ENCODE data around the gene PSMD8.

Gene PSMD8

DNA sequence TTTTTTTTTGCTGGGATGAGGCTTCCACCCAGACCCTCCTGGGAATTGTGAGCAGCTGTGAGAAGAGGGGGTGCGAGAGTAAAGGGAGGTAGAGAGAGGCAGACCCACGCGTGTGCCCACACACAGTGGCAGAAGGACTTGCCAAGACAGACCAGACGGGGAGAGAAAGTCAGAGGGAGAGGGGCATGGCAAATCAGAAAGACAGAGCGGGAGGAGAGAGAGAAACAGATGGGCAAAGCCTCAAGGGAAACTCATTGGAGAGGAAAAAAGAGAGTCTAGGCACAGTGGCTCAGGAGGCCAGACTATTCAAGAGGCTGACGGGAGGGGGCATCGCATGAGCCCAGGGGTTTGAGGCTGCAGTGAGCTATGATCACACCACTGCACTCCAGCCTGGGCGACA lies 21.8 kb upstream of the PSMD8 start:
- no peak for DNase-seq (ENCODE audit: low read depth, low spot score)
- TF ChIP-seq, protein P1, sequence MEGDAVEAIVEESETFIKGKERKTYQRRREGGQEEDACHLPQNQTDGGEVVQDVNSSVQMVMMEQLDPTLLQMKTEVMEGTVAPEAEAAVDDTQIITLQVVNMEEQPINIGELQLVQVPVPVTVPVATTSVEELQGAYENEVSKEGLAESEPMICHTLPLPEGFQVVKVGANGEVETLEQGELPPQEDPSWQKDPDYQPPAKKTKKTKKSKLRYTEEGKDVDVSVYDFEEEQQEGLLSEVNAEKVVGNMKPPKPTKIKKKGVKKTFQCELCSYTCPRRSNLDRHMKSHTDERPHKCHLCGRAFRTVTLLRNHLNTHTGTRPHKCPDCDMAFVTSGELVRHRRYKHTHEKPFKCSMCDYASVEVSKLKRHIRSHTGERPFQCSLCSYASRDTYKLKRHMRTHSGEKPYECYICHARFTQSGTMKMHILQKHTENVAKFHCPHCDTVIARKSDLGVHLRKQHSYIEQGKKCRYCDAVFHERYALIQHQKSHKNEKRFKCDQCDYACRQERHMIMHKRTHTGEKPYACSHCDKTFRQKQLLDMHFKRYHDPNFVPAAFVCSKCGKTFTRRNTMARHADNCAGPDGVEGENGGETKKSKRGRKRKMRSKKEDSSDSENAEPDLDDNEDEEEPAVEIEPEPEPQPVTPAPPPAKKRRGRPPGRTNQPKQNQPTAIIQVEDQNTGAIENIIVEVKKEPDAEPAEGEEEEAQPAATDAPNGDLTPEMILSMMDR (IDR thresholded peaks at IDR 0.05; ENCODE audit: low read depth, low read length): no peak

DNA sequence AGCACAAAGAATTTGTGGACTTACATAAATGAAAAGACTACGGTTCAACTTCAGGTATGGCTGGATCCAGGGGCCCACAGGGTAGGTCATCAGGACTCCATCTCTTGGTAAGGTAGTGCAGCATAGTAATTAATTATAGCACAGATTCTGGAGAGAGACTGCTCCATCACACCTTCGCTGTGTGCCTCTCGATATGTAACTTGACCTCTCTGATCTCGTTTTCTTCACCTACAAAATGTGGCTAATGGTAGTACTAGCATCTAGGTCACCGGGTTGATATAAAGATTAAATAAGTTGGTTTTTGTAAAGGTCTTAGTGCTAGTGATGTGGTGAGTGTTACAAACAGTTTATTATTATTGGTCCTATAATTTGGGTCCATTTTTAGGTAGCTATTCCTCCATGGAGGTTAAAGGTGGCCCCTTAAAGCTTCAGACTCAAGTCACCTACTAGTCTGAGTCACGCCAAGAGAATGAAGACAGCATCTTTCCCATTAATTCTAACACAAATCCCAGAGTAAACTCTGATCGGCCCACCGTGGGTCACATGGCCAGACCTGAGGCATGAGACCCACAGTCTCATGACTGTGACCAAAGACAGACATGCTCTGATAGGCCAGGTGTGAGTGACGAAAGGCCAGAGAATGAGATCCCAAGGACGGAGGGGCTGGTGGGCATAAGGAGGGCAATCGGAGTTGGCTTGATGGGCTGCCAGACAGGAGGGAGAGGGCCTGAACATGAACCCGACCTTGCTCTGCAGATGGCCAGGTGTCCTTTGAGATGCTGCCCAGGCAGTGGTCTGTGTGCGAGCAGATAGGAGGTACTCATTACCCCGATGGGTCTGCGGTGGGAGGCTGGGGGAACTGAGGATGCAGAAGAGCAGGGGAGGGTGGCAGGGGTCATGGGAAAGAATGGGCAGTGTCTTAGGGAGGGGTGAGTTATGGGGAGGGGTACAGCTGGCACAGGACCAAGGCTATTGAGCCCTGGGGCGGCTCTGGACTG lies 18.3 kb upstream of the PSMD8 start:
- TF ChIP-seq, protein P1 (IDR thresholded peaks at IDR 0.05; ENCODE audit: low read depth, low read length): no peak
- in situ Hi-C loops (cut with HindIII; ENCODE audit: low sequenced_read_pairs): no loop called here

More for the DNA sequence above, 21.8 kb upstream of the PSMD8 start:
- no peak overlapping the region for H3K4me3 ChIP-seq (ENCODE audit: low read depth, low read length)
- in situ Hi-C loops (cut with HindIII; ENCODE audit: low sequenced_read_pairs): no loop called here

DNA sequence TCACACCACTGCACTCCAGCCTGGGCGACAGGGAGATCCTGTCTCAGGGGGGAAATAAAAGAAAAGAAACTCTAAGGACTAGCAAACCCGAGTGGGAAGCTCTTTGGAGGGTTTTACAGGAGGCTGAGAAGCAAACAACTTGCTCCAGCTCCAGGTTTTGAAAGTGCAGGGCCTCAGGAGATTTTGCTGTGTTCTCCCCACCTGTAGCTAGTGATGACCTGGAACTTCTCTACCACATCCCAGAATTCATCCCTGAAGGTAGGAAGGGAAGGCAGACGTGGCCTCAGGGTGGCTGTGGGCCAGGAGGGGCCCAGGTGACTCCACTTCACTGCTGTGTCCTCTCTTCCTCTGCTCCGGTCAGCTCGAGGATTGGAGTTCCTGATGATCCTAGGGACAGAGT lies 16.3 kb upstream of the PSMD8 start:
- in situ Hi-C loops (cut with HindIII; ENCODE audit: low sequenced_read_pairs): no loop called here
- H3K4me3 ChIP-seq (ENCODE audit: low read depth, low read length): no peak overlapping the region
- no peak for DNase-seq (ENCODE audit: low read depth, low spot score)
- TF ChIP-seq, protein P1 (IDR thresholded peaks at IDR 0.05; ENCODE audit: low read depth, low read length): no peak

More for the DNA sequence above, 18.3 kb upstream of the PSMD8 start:
- no peak for DNase-seq (ENCODE audit: low read depth, low spot score)
- no peak overlapping the region for H3K4me3 ChIP-seq (ENCODE audit: low read depth, low read length)

DNA sequence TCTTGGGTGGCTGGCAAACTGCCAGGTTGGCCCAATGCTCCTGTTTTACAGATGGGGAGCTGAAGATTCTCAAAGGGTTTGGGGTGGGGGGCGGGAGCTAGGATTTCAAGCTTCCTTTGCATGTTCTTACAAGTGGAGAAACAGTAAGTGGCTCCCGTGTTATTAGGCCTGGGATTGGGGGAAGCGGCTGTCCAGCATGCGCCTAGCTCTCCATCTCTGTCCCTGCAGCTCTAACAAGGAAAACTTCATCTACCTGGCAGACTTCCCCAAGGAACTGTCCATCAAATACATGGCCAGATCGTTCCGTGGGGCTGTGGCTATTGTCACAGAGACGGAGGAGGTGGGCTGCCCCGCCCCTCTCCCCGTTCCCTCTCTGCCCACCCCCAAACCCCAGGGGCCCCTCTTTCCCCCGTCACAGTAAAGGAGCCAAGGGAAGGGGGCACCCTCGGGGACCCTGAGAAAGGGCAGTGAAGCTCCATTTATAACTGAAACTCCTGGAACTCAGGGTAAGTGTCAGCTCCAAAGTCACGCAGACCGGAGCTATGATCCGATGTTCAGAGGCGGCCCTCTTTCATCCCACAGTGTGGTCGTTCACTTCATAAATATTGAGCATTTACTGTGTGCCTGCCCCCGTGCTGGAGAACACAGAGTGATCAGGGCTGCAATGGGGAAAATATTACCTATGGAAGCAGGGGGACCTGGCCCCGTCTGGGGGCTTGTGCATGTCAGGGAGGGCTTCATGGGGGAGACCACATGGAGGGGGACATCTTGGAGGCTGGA lies 14.9 kb upstream of the PSMD8 start:
- in situ Hi-C loops (cut with HindIII; ENCODE audit: low sequenced_read_pairs): no loop called here
- DNase-seq (ENCODE audit: low read depth, low spot score): no peak
- TF ChIP-seq, protein P1 (IDR thresholded peaks at IDR 0.05; ENCODE audit: low read depth, low read length): no peak
- H3K4me3 ChIP-seq (ENCODE audit: low read depth, low read length): no peak overlapping the region

DNA sequence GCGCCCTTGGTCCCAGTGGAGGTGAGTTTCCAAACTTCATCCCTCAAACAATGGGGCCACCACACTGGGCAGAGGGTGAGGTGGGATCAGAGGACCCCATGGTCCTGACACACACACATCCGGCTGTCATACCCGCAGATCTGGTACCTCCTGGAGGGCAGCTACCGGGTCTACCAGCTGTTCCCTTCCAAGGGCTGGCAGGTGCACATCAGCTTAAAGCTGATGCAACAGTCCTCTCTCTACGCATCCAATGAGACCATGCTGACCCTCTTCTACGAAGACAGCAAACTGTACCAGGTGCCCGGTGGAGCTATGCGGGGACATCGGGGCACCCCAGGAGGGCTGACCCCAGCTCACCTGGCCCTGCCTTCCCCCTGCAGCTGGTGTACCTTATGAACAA lies 14.0 kb upstream of the PSMD8 start:
- TF ChIP-seq, protein P1 (IDR thresholded peaks at IDR 0.05; ENCODE audit: low read depth, low read length): no peak
- DNase-seq (ENCODE audit: low read depth, low spot score): no peak
- in situ Hi-C loops (cut with HindIII; ENCODE audit: low sequenced_read_pairs): no loop called here

DNA sequence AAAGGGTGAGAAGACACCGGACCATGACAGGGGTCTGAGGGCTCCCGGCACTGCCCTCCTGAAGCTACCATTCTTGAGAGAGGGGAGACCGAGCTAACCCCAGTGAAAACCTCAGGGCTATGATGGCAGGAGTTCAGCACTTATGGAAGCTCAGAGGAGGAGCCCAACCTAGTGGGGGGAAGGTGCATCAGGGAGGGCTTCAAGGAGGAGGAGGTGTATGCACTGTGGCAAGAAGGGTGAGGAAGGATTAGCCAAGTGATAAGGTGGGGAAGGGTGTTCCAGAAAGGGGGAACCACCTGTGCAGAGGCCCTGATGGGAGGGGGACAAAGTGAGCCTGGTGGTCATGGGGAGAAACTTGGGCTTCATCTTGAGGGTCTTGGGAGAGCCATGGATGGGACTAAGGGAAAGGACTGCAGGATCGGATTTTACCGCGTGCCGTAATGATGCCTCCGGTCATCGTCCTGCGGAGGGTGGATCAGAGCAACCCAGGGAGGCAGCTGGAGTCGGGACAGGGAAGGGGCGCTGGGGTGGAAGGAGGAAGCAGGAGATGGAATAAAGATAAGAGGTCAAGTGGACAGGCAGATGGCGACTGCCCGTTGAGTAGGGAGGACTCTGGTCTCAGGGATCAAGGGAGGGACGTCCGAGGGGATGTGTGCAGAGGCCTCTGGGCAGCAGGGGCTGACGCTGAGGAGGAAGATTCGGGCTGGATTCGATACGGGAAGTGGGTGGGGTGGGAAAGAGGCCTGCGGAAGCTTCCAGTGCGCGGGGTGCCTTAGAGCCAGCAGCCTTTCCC lies 13.3 kb upstream of the PSMD8 start:
- no peak for DNase-seq (ENCODE audit: low read depth, low spot score)

More for the DNA sequence above, 14.0 kb upstream of the PSMD8 start:
- no peak overlapping the region for H3K4me3 ChIP-seq (ENCODE audit: low read depth, low read length)

More for the DNA sequence above, 13.3 kb upstream of the PSMD8 start:
- H3K4me3 ChIP-seq (ENCODE audit: low read depth, low read length): peak overlapping the region; percentile 56
- TF ChIP-seq, protein P1 (IDR thresholded peaks at IDR 0.05; ENCODE audit: low read depth, low read length): no peak
- in situ Hi-C loops (cut with HindIII; ENCODE audit: low sequenced_read_pairs): no loop called here
